ENCODE data around the gene DARS2. TPM values are rescaled to one million over a fixed set of nuclear protein-coding genes. Genes with fewer than 3 reads are reported as not detected.
A peak's percentile ranks its signal among the peaks of the same experiment; 100 is the strongest.

The DARS2 gene
- total and polyA plus RNA-seq, 2 of the 4 experiments (the other 2 are of a cell fraction): 14.8 to 18.8 TPM

- H3K23ac ChIP-seq (ENCODE audit: low read depth, low read length): no peak overlapping the region
- H3K27ac ChIP-seq (ENCODE audit: insufficient read depth, low read length): no peak overlapping the region
- no peak overlapping the region for H3K4ac ChIP-seq (ENCODE audit: low read depth, low read length)
- no peak overlapping the region for H3K4me2 ChIP-seq (ENCODE audit: low read depth, low read length)
- 100% methylated on average over 1 of the region's 2 CpGs; no CpG with 5 or more reads in 1 of the 2 experiments for WGBS, 2 experiments (ENCODE audit: extremely low coverage in 2 of 2, insufficient read length in 1 of 2)
- no peaks in the 10 kb centered on the region for H3K4me1 ChIP-seq (ENCODE audit: control insufficient read depth, insufficient read depth, low read length)
- POLR2A ChIA-PET (ENCODE audit: unreplicated experiment): no interaction called here
- intact Hi-C loops (cut with micrococcal nuclease) (no loop called here), dilution Hi-C loops (cut with HindIII; ENCODE audit: low sequenced_read_pairs, unreplicated experiment) (no loop called here), in situ Hi-C loops (cut with MboI; ENCODE audit: low sequenced_read_pairs) (no loop called here)
- no peak overlapping the region for H3K4me3 ChIP-seq (ENCODE audit: insufficient read depth, low read depth, low read length)
- no TSS peak for BruUV-seq (replicated peaks)
- H2AK5ac ChIP-seq (ENCODE audit: low read depth, low read length): no peak overlapping the region
- H3K18ac ChIP-seq (ENCODE audit: low read depth, low read length): no peak overlapping the region
- H3K27me3 ChIP-seq (ENCODE audit: control insufficient read depth, insufficient read depth, low read length): no peaks in the 10 kb centered on the region
- no peak overlapping the region for H2BK5ac ChIP-seq (ENCODE audit: low read depth, low read length, poor library complexity, severe bottlenecking)
- H4K8ac ChIP-seq (ENCODE audit: low read depth in 2 of 2, low read length in 2 of 2): no peak overlapping the region
- H3K9me1 ChIP-seq (ENCODE audit: insufficient read depth, low read length): no peaks in the 10 kb centered on the region
- H3K36me3 ChIP-seq (ENCODE audit: control insufficient read depth, insufficient read depth, low read length): peaks cover 7% of the 10 kb centered on the region
- H2BK15ac ChIP-seq (ENCODE audit: low read depth, low read length): no peak overlapping the region
- H2AK9ac ChIP-seq (replicated peaks; ENCODE audit: low read depth, low read length, poor library complexity): no peak overlapping the region
- no peak for DNase-seq
- TF ChIP-seq CTCF (conservative IDR thresholded peaks at IDR 0.05; ENCODE audit: low read depth, low read length) (no peak), RFX5 (IDR thresholded peaks at IDR 0.05; ENCODE audit: low read depth, low read length) (no peak), SMC3 (IDR thresholded peaks at IDR 0.05; ENCODE audit: low read depth, low read length) (no peak), CEBPB (IDR thresholded peaks at IDR 0.05; ENCODE audit: low read depth, low read length) (peak; percentile 72), MXI1 (IDR thresholded peaks at IDR 0.05; ENCODE audit: borderline replicate concordance, low read depth, low read length) (no peak), ELK1 (IDR thresholded peaks at IDR 0.05; ENCODE audit: borderline replicate concordance, low read depth, low read length) (no peak), FOS (IDR thresholded peaks at IDR 0.05; ENCODE audit: low read depth, low read length) (no peak)
- no peaks in the 10 kb centered on the region for H3K9me3 ChIP-seq (ENCODE audit: control insufficient read depth, insufficient read depth, low read length)
- H2AFZ ChIP-seq (replicated peaks; ENCODE audit: low read length, poor library complexity): no peak overlapping the region
- no peak overlapping the region for H2BK20ac ChIP-seq (ENCODE audit: low read depth, low read length)
- peaks cover 4 to 9% of the 10 kb centered on the region in 2 experiments for H3K79me1 ChIP-seq (ENCODE audit: low read depth in 1 of 2, low read length in 2 of 2)
- ATAC-seq (ENCODE audit: low read depth): no peak
- CTCF ChIA-PET: interaction anchor here (0.6 kb wide), 1 partner anchor 222 kb away, joined by 4 read pairs; no protein-coding TSS in a partner anchor
- H3K14ac ChIP-seq (replicated peaks; ENCODE audit: low read depth, low read length): no peak overlapping the region
- H4K20me1 ChIP-seq (ENCODE audit: insufficient read depth, low read length): no peaks in the 10 kb centered on the region
- no peak overlapping the region for H4K91ac ChIP-seq (ENCODE audit: insufficient read depth, low read depth, low read length)
- no peak overlapping the region for H4K5ac ChIP-seq (ENCODE audit: low read depth, low read length)
- no peak overlapping the region for H3K56ac ChIP-seq (ENCODE audit: extremely low read depth, insufficient read depth, low read length)
- H3K9ac ChIP-seq (ENCODE audit: low read depth, low read length): no peak overlapping the region
- no peak overlapping the region for H2BK120ac ChIP-seq (ENCODE audit: low read depth, low read length)
These were observed 21.5 kb upstream of the DARS2 start for GRCh38 chr1:173802961-173803360.
